Activated CD4-positive, alpha-beta T cell treated with anti-CD3 and anti-CD28 coated beads for 36 hours (primary cell): ENCODE results near the gene GPX4. TPM values are rescaled to one million over a fixed set of nuclear protein-coding genes. Genes with fewer than 3 reads are reported as not detected.
A peak's percentile ranks its signal among the peaks of the same experiment; 100 is the strongest.
"Not testable (repeated sequence)": the region's sequence is repeated elsewhere in the genome, so short reads cannot be mapped to it uniquely, and the experiment has no call there.

ENCODE experiments used
- ATAC-seq: fragments of 200-7000 bp; cut with Tn5 transposase; one replicate; pipeline ENCODE4 v1.10.0; 2021; ENCODE audit warnings: mild to moderate bottlenecking, moderate library complexity
- CTCF ChIA-PET: fragments of 350-600 bp; sonication (Branson Sonifier 250); formaldehyde crosslinking; loops from one replicate; lab custom pipeline; 2021; ENCODE audit warnings: antibody characterized with exemption; lab: Charles Lee
- POLR2A ChIA-PET: fragments of 350-600 bp; sonication (Branson Sonifier 250); formaldehyde crosslinking; loops from one replicate; lab custom pipeline; 2021; ENCODE audit warnings: antibody characterized with exemption, inconsistent platforms; lab: Charles Lee
- DNase-seq: peaks from one replicate; pipeline ENCODE4 v3.0.0-alpha.2; 2020
- H3K27ac Mint-ChIP-seq: one replicate; pipeline ENCODE4 v1.8.0; 2021; ENCODE audit warnings: mixed read lengths
- H3K27me3 Mint-ChIP-seq: one replicate; pipeline ENCODE4 v1.8.0; 2021; ENCODE audit warnings: mixed read lengths
- H3K36me3 Mint-ChIP-seq: one replicate; pipeline ENCODE4 v1.8.0; 2021; ENCODE audit warnings: low read depth, mixed read lengths
- H3K4me1 Mint-ChIP-seq: one replicate; pipeline ENCODE4 v1.8.0; 2021; ENCODE audit warnings: mixed read lengths
- H3K4me3 Mint-ChIP-seq: one replicate; pipeline ENCODE4 v1.8.0; 2021; ENCODE audit warnings: mild to moderate bottlenecking, moderate library complexity, mixed read lengths
- H3K9me3 Mint-ChIP-seq: one replicate; pipeline ENCODE4 v1.8.0; 2021; ENCODE audit warnings: low read depth, mixed read lengths
- intact Hi-C, 2 experiments: fragments of 100-400 bp; cut with DNase I in 1 of 2; cut with micrococcal nuclease in 1 of 2; formaldehyde crosslinking; loops; one replicate each; pipeline versions ENCODE4 v1.14.2 to v1.15.1; 2022 to 2024; cut with DNase I, micrococcal nuclease
- total RNA-seq, 2 experiments: library from RNA; stranded (reverse); gene quantifications; one replicate each; pipeline ENCODE4 v1.2.3, GENCODE V29; 2021

The GPX4 gene
- total RNA-seq, 2 experiments from 2014 or later = 192 to 218 TPM

- Mint-ChIP-seq H3K9me3 (no peaks in the 10 kb centered on the region), H3K36me3 (peaks cover 14% of the 10 kb centered on the region), H3K4me3 (no peak overlapping the region), H3K27me3 (no peaks in the 10 kb centered on the region), H3K27ac (no peak overlapping the region), H3K4me1 (peaks cover 4% of the 10 kb centered on the region)
- DNase-seq (no peak), ATAC-seq (no peak)
- ChIA-PET POLR2A (interaction anchor here (1.3 kb wide), 1 partner anchor 158 kb away, joined by 3 read pairs; no protein-coding TSS in a partner anchor), CTCF (no interaction called here)
- intact Hi-C loops = loop anchor here (5.0 kb wide), 1 partner anchor 81 kb away; no protein-coding TSS in a partner anchor
Measured at GRCh38 chr19:1110809-1111640, 7.2 kb downstream of the GPX4 start.

GRCh38 chr19:1111641-1112267, 8.0 kb downstream of the GPX4 start:
- DNase-seq (no peak), ATAC-seq (no peak)
- H3K9me3 Mint-ChIP-seq = no peaks in the 10 kb centered on the region
- ChIA-PET POLR2A (interaction anchor here (1.3 kb wide), 1 partner anchor 157 kb away, joined by 3 read pairs; no protein-coding TSS in a partner anchor), CTCF (interaction anchor here (2.7 kb wide), 1 partner anchor 81 kb away, joined by 23 read pairs; no protein-coding TSS in a partner anchor)
- peaks cover 12% of the 10 kb centered on the region for H3K36me3 Mint-ChIP-seq
- H3K4me1 Mint-ChIP-seq = peaks cover 2% of the 10 kb centered on the region
- H3K27ac Mint-ChIP-seq = no peak overlapping the region
- H3K27me3 Mint-ChIP-seq = no peaks in the 10 kb centered on the region
- intact Hi-C loops = loop anchor here (5.0 kb wide), 1 partner anchor 81 kb away; no protein-coding TSS in a partner anchor
- no peak overlapping the region for H3K4me3 Mint-ChIP-seq

GRCh38 chr19:1112268-1113029, 8.7 kb downstream of the GPX4 start:
- Mint-ChIP-seq H3K4me3 (no peak overlapping the region), H3K4me1 (no peaks in the 10 kb centered on the region), H3K27ac (no peak overlapping the region), H3K36me3 (peaks cover 11% of the 10 kb centered on the region), H3K9me3 (no peaks in the 10 kb centered on the region), H3K27me3 (no peaks in the 10 kb centered on the region)
- POLR2A ChIA-PET = interaction anchor here (1.1 to 1.3 kb wide), 2 partner anchors 45 to 156 kb away, joined by 3 read pairs; partner anchors contain the start of gene ARHGAP45
- DNase-seq (no peak), ATAC-seq (no peak)
- CTCF ChIA-PET = interaction anchor here (0.7 to 2.7 kb wide), 7 partner anchors 11 to 128 kb away, joined by 4 to 23 read pairs (median 5); partner anchors contain the start of gene ATP5F1D
- intact Hi-C loops = loop anchor here (1.0 to 5.0 kb wide), 2 partner anchors 80 to 128 kb away; no protein-coding TSS in a partner anchor

GRCh38 chr19:1113030-1113985, 9.5 kb downstream of the GPX4 start:
- Mint-ChIP-seq H3K4me3 (no peak overlapping the region), H3K36me3 (peaks cover 13% of the 10 kb centered on the region), H3K4me1 (no peaks in the 10 kb centered on the region), H3K27ac (no peak overlapping the region), H3K27me3 (no peaks in the 10 kb centered on the region), H3K9me3 (no peaks in the 10 kb centered on the region)
- CTCF ChIA-PET = interaction anchor here (0.6 to 2.7 kb wide), 16 partner anchors 10 to 702 kb away, joined by 3 to 23 read pairs (median 4); partner anchors contain the start of gene ATP5F1D
- DNase-seq (peak; percentile 94), ATAC-seq (peak; percentile 89)
- intact Hi-C loops = loop anchor here (1.0 to 5.0 kb wide), 2 partner anchors 79 to 127 kb away; no protein-coding TSS in a partner anchor
- POLR2A ChIA-PET = interaction anchor here (0.8 to 1.1 kb wide), 4 partner anchors 10 to 151 kb away, joined by 3 to 5 read pairs (median 3); partner anchors contain the start of gene ARHGAP45

- intact Hi-C loops = loop anchor here (1.0 to 5.0 kb wide), 2 partner anchors 78 to 126 kb away; no protein-coding TSS in a partner anchor
Measured at GRCh38 chr19:1113986-1114483, 10.2 kb downstream of the GPX4 start.

GRCh38 chr19:1114728-1115127, 10.9 kb downstream of the GPX4 start:
- H3K27ac Mint-ChIP-seq, CTCF ChIA-PET, ATAC-seq, DNase-seq, H3K9me3 Mint-ChIP-seq, H3K4me1 Mint-ChIP-seq, H3K4me3 Mint-ChIP-seq, H3K27me3 Mint-ChIP-seq: not testable (repeated sequence)
- H3K36me3 Mint-ChIP-seq = peaks cover 15% of the 10 kb centered on the region
- POLR2A ChIA-PET = interaction anchor here (0.6 kb wide), 1 partner anchor 19 kb away, joined by 3 read pairs; no protein-coding TSS in a partner anchor
- intact Hi-C loops = loop anchor here (5.0 kb wide), 1 partner anchor 78 kb away; no protein-coding TSS in a partner anchor

More at GRCh38 chr19:1113986-1114483, 10.2 kb downstream of the GPX4 start:
- no peak for ATAC-seq
- no peak for DNase-seq
- no peak overlapping the region for H3K4me3 Mint-ChIP-seq
- H3K9me3 Mint-ChIP-seq = no peaks in the 10 kb centered on the region
- no peaks in the 10 kb centered on the region for H3K27me3 Mint-ChIP-seq
- POLR2A ChIA-PET = interaction anchor here (1.0 kb wide), 1 partner anchor 20 kb away, joined by 3 read pairs; no protein-coding TSS in a partner anchor
- peaks cover 15% of the 10 kb centered on the region for H3K36me3 Mint-ChIP-seq
- no peak overlapping the region for H3K27ac Mint-ChIP-seq
- no peaks in the 10 kb centered on the region for H3K4me1 Mint-ChIP-seq
- CTCF ChIA-PET = interaction anchor here (0.6 to 2.7 kb wide), 12 partner anchors 9 to 130 kb away, joined by 3 to 23 read pairs (median 4); partner anchors contain the start of gene ATP5F1D

- no peak for ATAC-seq
- ChIA-PET CTCF (interaction anchor here (0.6 kb wide), 1 partner anchor 9 kb away, joined by 3 read pairs; no protein-coding TSS in a partner anchor), POLR2A (interaction anchor here (1.0 kb wide), 1 partner anchor 15 kb away, joined by 4 read pairs; no protein-coding TSS in a partner anchor)
- Mint-ChIP-seq H3K4me3 (no peak overlapping the region), H3K27me3 (no peaks in the 10 kb centered on the region), H3K9me3 (no peaks in the 10 kb centered on the region), H3K4me1 (no peaks in the 10 kb centered on the region), H3K27ac (no peak overlapping the region), H3K36me3 (peaks cover 11% of the 10 kb centered on the region)
- intact Hi-C loops = no loop called here
- no peak for DNase-seq
Measured at GRCh38 chr19:1115646-1116420, 12.0 kb downstream of the GPX4 start.

- Mint-ChIP-seq H3K9me3 (no peaks in the 10 kb centered on the region), H3K27ac (no peak overlapping the region), H3K36me3 (peaks cover 21% of the 10 kb centered on the region), H3K4me1 (no peaks in the 10 kb centered on the region), H3K4me3 (no peak overlapping the region), H3K27me3 (no peaks in the 10 kb centered on the region)
- intact Hi-C loops = no loop called here
- POLR2A ChIA-PET = interaction anchor here (1.0 kb wide), 2 partner anchors 14 to 86 kb away, joined by 4 to 6 read pairs; no protein-coding TSS in a partner anchor
- no peak for ATAC-seq
- CTCF ChIA-PET = no interaction called here
- DNase-seq = no peak
Measured at GRCh38 chr19:1116726-1117581, 13.2 kb downstream of the GPX4 start.
